ENCODE data around the gene GTF2IRD1.
A peak's percentile ranks its signal among the peaks of the same experiment; 100 is the strongest.
"Not testable (repeated sequence)": the region's sequence is repeated elsewhere in the genome, so short reads cannot be mapped to it uniquely, and the experiment has no call there.

GTF2IRD1 gene

GRCh38 chr7:74470504-74470903, 16.8 kb downstream of the GTF2IRD1 start:
- no peak for DNase-seq

- no peak for DNase-seq
Observed at GRCh38 chr7:74473116-74473515, 19.4 kb downstream of the GTF2IRD1 start.

GRCh38 chr7:74474271-74474865, 20.7 kb downstream of the GTF2IRD1 start:
- peak; percentile 49 for DNase-seq

GRCh38 chr7:74475243-74475986, 21.7 kb downstream of the GTF2IRD1 start:
- no peak for DNase-seq

- DNase-seq = no peak
Observed at GRCh38 chr7:74475987-74476350, 22.3 kb downstream of the GTF2IRD1 start.

GRCh38 chr7:74476626-74477025, 22.9 kb downstream of the GTF2IRD1 start:
- DNase-seq = no peak

GRCh38 chr7:74478671-74479065, 25.0 kb downstream of the GTF2IRD1 start:
- DNase-seq = no peak

GRCh38 chr7:74479066-74479781, 25.5 kb downstream of the GTF2IRD1 start:
- no peak for DNase-seq

- DNase-seq = peak; percentile 77
Observed at GRCh38 chr7:74479961-74480829, 26.5 kb downstream of the GTF2IRD1 start.

GRCh38 chr7:74480861-74481417, 27.2 kb downstream of the GTF2IRD1 start:
- peak; percentile 58 for DNase-seq

- DNase-seq = no peak
Observed at GRCh38 chr7:74481458-74482196, 27.9 kb downstream of the GTF2IRD1 start.

- DNase-seq = no peak
Observed at GRCh38 chr7:74482197-74482467, 28.4 kb downstream of the GTF2IRD1 start.

GRCh38 chr7:74482629-74483401, 29.1 kb downstream of the GTF2IRD1 start:
- peak; percentile 96 for DNase-seq

- DNase-seq = peak; percentile 80
Observed at GRCh38 chr7:74483402-74484336, 30.0 kb downstream of the GTF2IRD1 start.

- no peak for DNase-seq
Observed at GRCh38 chr7:74485611-74486010, 31.9 kb downstream of the GTF2IRD1 start.

- not testable (repeated sequence) for DNase-seq
Observed at GRCh38 chr7:74488518-74489030, 34.9 kb downstream of the GTF2IRD1 start.

GRCh38 chr7:74489997-74490945, 36.6 kb downstream of the GTF2IRD1 start:
- DNase-seq = no peak

- not testable (repeated sequence) for DNase-seq
Observed at GRCh38 chr7:74491490-74491889, 37.8 kb downstream of the GTF2IRD1 start.

GRCh38 chr7:74493295-74493694, 39.6 kb downstream of the GTF2IRD1 start:
- no peak for DNase-seq
